Gastroesophageal sphincter (tissue), 4 donors: ENCODE data around the gene PTPN1. TPM values are rescaled to one million over a fixed set of nuclear protein-coding genes. Genes with fewer than 3 reads are reported as not detected.

Source experiments
- ATAC-seq: fragments of 150-250 bp; one replicate; pipeline ENCODE4 v1.9.1; 2016; ENCODE audit warnings: mild to moderate bottlenecking, moderate library complexity
- H3K27ac ChIP-seq, 4 donors: fragments of 200-600 bp; sonication (generic) in 3 of 4; 1 replicate in 3 of 4; 2 replicates in 1 of 4; pipeline ENCODE4 v1.5.1; 2016 to 2019
- H3K27me3 ChIP-seq: fragments of 200-600 bp; sonication (generic); one replicate; pipeline ENCODE4 v1.5.1; 2019
- H3K36me3 ChIP-seq, 2 donors: fragments of 200-600 bp; sonication (generic); one replicate each; pipeline ENCODE4 v1.5.1; 2019; ENCODE audit warnings: control low read depth in 1 of 2
- H3K4me1 ChIP-seq, 3 donors: fragments of 200-600 bp; sonication (generic); 1 replicate in 2 of 3; 2 replicates in 1 of 3; pipeline ENCODE4 v1.5.1; 2016 to 2019; ENCODE audit warnings: control low read depth in 2 of 3
- H3K4me3 ChIP-seq, 2 donors: fragments of 200-600 bp; sonication (generic); one replicate each; pipeline ENCODE4 v1.5.1; 2019; ENCODE audit warnings: mild to moderate bottlenecking in 1 of 2, moderate library complexity in 1 of 2
- H3K9me3 ChIP-seq, 3 donors: fragments of 200-600 bp; sonication (generic); one replicate each; pipeline ENCODE4 v1.5.1; 2017 to 2019; ENCODE audit warnings: control low read depth in 2 of 3
- EP300 ChIP-seq: sonication (generic); formaldehyde crosslinking; IDR thresholded peaks from one replicate; pipeline ENCODE4 v1.6.1; 2017; ENCODE audit warnings: antibody characterized with exemption, mild to moderate bottlenecking
- POLR2A ChIP-seq, 2 donors: fragments of 450-650 bp; IDR thresholded peaks; one replicate each; pipeline ENCODE4 v1.6.1; 2017; ENCODE audit warnings: antibody characterized with exemption in 2 of 2, mild to moderate bottlenecking in 2 of 2, moderate library complexity in 1 of 2
- POLR2AphosphoS5 ChIP-seq: sonication (generic); formaldehyde crosslinking; IDR thresholded peaks from one replicate; pipeline ENCODE4 v1.6.1; 2017; ENCODE audit warnings: antibody characterized with exemption
- WGBS, 2 donors: methylation state at CpG; one replicate each; pipeline ENCODE4 v1.1.5; 2018; ENCODE audit warnings: low coverage in 1 of 2; 5-methylcytosine and 5-hydroxymethylcytosine counted together
- total RNA-seq, 4 donors: library from RNA; depleted of rRNA; stranded (reverse); fragments of >200 nt; gene quantifications; one replicate each; pipeline ENCODE4 v1.1.0, GENCODE V29; 2016
- TF ChIP-seq, protein P1 (sequence below), 4 experiments: fragments of 200-600 bp in 2 of 4; fragments of 450-650 bp in 2 of 4; sonication (generic) in 1 of 4; IDR thresholded peaks; one replicate each; pipeline ENCODE4 v1.5.1; 2017 to 2019; ENCODE audit warnings: antibody characterized with exemption in 4 of 4, mild to moderate bottlenecking in 2 of 4, moderate library complexity in 2 of 4

Gene PTPN1
- total RNA-seq, 4 donors from 2014 or later, result 27.6 to 43.6 (median 38.4) TPM

DNA sequence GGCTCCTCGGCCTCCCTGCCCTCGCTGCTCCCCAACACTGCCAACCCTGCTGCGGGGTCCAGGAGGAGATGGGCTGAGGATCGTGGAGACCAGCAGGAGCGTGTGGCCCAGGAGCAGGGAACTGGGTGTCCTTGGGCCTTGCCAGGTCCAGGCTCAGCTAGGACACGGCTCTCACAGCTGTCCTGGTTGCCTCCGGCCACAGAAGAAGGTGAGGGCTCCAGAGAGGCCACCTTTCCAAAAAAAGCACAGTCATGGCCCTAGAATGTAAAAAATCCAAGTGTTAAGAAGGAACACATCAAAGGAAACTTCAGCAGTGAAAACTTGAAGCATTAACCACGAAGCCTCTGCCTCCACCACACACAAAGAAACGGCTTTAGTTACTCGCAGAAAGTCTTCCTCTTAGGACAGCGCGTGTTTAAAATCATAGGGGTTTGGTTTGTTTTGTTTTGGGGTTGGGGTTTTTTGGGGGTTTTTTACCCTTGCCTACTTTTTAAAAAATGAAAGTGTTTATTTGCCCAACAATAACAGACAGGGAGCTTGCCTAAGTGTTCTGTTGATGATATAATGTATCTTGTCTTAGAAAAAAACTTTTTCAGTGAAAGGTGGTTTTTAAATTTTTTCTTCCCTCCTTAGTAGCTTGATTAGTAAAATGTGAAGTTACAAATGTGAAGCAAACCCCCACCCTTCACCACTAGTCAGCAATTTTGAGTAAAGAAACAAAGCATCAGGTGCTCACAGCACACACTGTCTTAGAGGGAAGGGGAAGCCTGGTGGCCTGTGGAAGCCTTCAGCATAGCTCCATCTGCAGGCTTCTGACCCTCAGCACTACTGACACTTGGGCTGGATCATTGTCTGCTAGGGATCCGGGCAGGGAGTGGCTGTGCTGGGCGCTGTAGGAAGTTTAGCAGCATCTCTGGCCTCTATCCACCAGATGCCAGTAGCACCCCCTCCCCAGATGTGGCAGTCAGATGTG is 60.0 kb downstream of the PTPN1 start:
- Histone ChIP-seq H3K36me3 (peaks cover 0 to 47% of the 10 kb centered on the region in 2 donors), H3K27ac (no peak overlapping the region), H3K9me3 (no peaks in the 10 kb centered on the region), H3K4me3 (no peak overlapping the region), H3K4me1 (peaks cover 3 to 64% (median 14%) of the 10 kb centered on the region in 3 donors), H3K27me3 (no peaks in the 10 kb centered on the region)
- WGBS, 2 donors, result 83 to 84% methylated on average over 5 to 7 of the region's 14 CpGs
- no peak for ATAC-seq
- TF ChIP-seq EP300 (no peak), POLR2A (IDR thresholded peaks at IDR 0.05) (no peak), POLR2AphosphoS5 (no peak)
- TF ChIP-seq, protein P1, sequence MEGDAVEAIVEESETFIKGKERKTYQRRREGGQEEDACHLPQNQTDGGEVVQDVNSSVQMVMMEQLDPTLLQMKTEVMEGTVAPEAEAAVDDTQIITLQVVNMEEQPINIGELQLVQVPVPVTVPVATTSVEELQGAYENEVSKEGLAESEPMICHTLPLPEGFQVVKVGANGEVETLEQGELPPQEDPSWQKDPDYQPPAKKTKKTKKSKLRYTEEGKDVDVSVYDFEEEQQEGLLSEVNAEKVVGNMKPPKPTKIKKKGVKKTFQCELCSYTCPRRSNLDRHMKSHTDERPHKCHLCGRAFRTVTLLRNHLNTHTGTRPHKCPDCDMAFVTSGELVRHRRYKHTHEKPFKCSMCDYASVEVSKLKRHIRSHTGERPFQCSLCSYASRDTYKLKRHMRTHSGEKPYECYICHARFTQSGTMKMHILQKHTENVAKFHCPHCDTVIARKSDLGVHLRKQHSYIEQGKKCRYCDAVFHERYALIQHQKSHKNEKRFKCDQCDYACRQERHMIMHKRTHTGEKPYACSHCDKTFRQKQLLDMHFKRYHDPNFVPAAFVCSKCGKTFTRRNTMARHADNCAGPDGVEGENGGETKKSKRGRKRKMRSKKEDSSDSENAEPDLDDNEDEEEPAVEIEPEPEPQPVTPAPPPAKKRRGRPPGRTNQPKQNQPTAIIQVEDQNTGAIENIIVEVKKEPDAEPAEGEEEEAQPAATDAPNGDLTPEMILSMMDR (IDR thresholded peaks at IDR 0.05), result peak in 1 of 4 experiments; percentile 27

DNA sequence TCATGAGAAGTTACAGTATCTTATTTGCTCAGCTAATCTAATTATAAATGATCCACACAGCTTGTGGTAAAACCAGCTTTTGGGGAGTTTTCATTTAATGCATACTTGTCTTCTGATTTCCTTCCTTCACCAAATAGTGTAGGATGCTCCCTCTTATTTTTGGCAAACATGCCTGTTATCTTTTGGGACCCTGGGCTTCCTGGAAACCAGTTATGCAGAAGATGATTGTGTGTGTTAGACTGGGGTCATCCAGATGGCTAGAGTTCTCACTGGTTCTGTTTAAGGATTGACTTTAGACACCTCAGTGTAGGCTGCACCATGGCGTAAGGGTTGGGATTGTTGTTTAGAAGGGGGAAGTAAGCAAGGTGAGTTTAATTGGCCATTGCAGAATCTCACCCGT is 61.3 kb downstream of the PTPN1 start:
- Histone ChIP-seq H3K9me3 (no peaks in the 10 kb centered on the region), H3K27me3 (no peaks in the 10 kb centered on the region), H3K36me3 (peaks cover 0 to 48% of the 10 kb centered on the region in 2 donors), H3K4me1 (peaks cover 3 to 64% (median 16%) of the 10 kb centered on the region in 3 donors), H3K4me3 (no peak overlapping the region), H3K27ac (peak overlapping the region in 1 of 4 donors; percentile 64)
- TF ChIP-seq EP300, result no peak
- TF ChIP-seq, protein P1 (IDR thresholded peaks at IDR 0.05), result no peak
- no peak for TF ChIP-seq POLR2A (IDR thresholded peaks at IDR 0.05)
- no peak for TF ChIP-seq POLR2AphosphoS5
- ATAC-seq, result no peak
- 100% methylated on average over 1 to 2 of the region's 2 CpGs for WGBS, 2 donors

DNA sequence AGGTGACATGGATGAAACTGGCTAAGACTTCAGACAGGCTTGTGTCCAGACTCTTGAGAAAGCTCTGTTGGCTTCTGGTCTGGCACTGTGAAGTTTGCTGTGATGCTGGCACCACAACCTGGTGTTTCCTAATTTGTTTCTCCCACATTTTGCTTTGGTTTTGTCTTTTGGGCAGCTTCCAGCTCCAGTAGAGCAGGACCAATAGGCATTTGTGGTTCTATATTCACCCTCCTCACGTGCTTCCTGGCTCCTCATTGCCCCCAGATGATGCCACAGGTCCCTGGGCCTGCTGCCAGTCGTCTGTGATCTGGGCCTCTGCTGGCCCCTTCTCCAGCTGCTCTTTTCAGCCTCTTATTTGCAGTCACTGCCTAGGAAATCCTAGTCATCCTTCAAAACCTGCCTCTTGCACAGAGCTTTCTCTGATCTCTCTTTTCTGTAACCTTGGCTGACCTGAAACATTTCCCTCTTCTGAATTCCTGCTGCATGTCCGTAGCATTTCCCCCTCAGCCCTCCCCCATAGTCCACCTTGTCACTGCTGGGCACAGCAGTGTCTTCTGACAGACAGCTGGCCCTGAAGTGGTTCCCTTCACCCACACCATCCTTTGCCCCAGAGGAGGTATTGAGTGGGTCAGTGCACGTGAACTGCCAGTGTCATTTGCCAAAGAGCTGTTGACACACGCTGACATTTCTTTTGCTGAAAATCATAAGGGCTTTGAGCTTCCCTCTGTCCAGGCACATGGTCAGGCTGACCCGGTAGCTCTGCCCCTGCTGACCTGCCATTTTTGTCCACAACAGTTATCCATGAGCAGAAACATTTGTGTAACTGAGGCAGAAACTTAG is 63.0 kb downstream of the PTPN1 start:
- 18 to 30% methylated on average over 5 to 6 of the region's 6 CpGs for WGBS, 2 donors

DNA sequence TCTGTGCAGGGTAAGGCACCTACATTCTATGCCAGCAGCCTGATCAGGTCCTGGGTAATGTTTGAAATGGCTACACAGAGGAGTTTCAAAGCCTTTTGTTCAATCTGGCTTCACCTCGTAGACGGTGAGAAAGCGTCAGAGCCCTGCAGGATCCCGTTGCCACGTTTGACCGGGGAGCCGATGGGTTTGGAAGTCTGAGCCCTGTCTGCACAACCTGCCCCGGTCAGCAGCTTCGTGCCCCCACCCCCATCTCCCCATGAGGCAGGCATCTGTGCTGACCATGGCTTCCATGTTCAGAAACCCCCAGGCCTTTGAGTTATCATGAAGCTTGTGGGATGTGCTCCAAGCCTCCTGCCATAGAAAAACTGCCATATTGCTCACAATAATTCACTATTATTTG is 63.9 kb downstream of the PTPN1 start:
- H3K36me3 ChIP-seq, result peaks cover 0 to 57% of the 10 kb centered on the region in 2 donors
- H3K27ac ChIP-seq, result peak overlapping the region in 2 of 4 donors; percentile 58 to 64
- no peaks in the 10 kb centered on the region for H3K27me3 ChIP-seq
- 93% methylated on average over 6 of the region's 9 CpGs; no CpG with 5 or more reads in 1 of the 2 donors for WGBS, 2 donors
- no peak overlapping the region for H3K4me3 ChIP-seq
- no peak for ATAC-seq
- H3K4me1 ChIP-seq, result peaks cover 3 to 72% (median 16%) of the 10 kb centered on the region in 3 donors
- no peaks in the 10 kb centered on the region for H3K9me3 ChIP-seq
- no peak for TF ChIP-seq POLR2A (IDR thresholded peaks at IDR 0.05)
- no peak for TF ChIP-seq EP300

More for the DNA sequence above, 63.0 kb downstream of the PTPN1 start:
- ATAC-seq, result peak; percentile 66
- Histone ChIP-seq H3K27me3 (no peaks in the 10 kb centered on the region), H3K36me3 (peaks cover 0 to 57% of the 10 kb centered on the region in 2 donors), H3K27ac (peak overlapping the region; percentile 1 to 68 (median 61)), H3K4me3 (no peak overlapping the region), H3K4me1 (peaks cover 3 to 72% (median 16%) of the 10 kb centered on the region in 3 donors), H3K9me3 (no peaks in the 10 kb centered on the region)
- TF ChIP-seq EP300 (no peak), POLR2AphosphoS5 (peak; percentile 68), POLR2A (IDR thresholded peaks at IDR 0.05) (no peak)
- TF ChIP-seq, protein P1 (IDR thresholded peaks at IDR 0.05), result no peak

DNA sequence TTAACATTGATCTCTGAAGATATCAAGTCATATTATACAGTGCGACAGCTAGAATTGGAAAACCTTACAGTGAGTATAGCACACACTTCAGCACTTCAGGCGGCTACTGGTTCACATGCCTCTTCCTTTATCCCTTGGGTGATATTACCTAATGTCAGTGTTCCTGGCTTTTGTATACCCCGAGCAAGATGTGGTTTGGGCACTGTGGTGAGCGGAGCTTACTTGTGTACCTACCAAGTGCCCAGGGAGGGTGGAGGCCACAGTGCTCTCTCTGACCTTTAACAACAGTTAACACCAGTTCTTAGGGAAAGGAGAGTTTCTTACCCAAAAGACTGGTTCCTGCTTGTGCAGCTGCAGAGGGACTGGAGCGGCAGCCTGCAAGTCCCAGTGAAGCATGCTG is 64.4 kb downstream of the PTPN1 start:
- no peaks in the 10 kb centered on the region for H3K27me3 ChIP-seq
- peaks cover 0 to 57% of the 10 kb centered on the region in 2 donors for H3K36me3 ChIP-seq
- H3K9me3 ChIP-seq, result no peaks in the 10 kb centered on the region
- WGBS, 2 donors, result 83 to 98% methylated on average over 4 to 5 of the region's 5 CpGs
- ATAC-seq, result no peak
- no peak for TF ChIP-seq POLR2AphosphoS5
- no peak for TF ChIP-seq POLR2A (IDR thresholded peaks at IDR 0.05)
- TF ChIP-seq, protein P1 (IDR thresholded peaks at IDR 0.05), result no peak
- TF ChIP-seq EP300, result no peak
- peak overlapping the region in 1 of 4 donors; percentile 61 for H3K27ac ChIP-seq
- no peak overlapping the region for H3K4me3 ChIP-seq
- H3K4me1 ChIP-seq, result peaks cover 3 to 75% (median 16%) of the 10 kb centered on the region in 3 donors
